Lower lobe of right lung (tissue), 2 donors: Measurements from ENCODE around the gene LRP2. TPM values are rescaled to one million over a fixed set of nuclear protein-coding genes. Genes with fewer than 3 reads are reported as not detected.

Experiments
- ATAC-seq, 2 donors: fragments of 200-7000 bp; cut with Tn5 transposase; one replicate each; pipeline ENCODE4 v1.9.1; 2020 to 2022; ENCODE audit warnings: mild to moderate bottlenecking in 2 of 2, moderate library complexity in 2 of 2
- DNase-seq: peaks from one replicate; pipeline ENCODE4 v3.0.0-alpha.2; 2020
- H3K27ac ChIP-seq: fragments of 200-600 bp; one replicate; pipeline ENCODE4 v1.8.0; 2022
- H3K27me3 ChIP-seq: fragments of 200-600 bp; one replicate; pipeline ENCODE4 v1.8.0; 2022; ENCODE audit warnings: low read depth
- H3K36me3 ChIP-seq: fragments of 200-600 bp; one replicate; pipeline ENCODE4 v1.8.0; 2022; ENCODE audit warnings: mild to moderate bottlenecking
- H3K4me1 ChIP-seq: fragments of 200-600 bp; one replicate; pipeline ENCODE4 v1.8.0; 2022
- H3K4me3 ChIP-seq: fragments of 200-600 bp; one replicate; pipeline ENCODE4 v1.8.0; 2022; ENCODE audit warnings: mild to moderate bottlenecking
- H3K9me3 ChIP-seq: fragments of 200-600 bp; one replicate; pipeline ENCODE4 v1.8.0; 2022
- CTCF ChIP-seq: fragments of 200-600 bp; IDR thresholded peaks from one replicate; pipeline ENCODE4 v1.8.0; 2022; ENCODE audit warnings: antibody characterized with exemption, mild to moderate bottlenecking
- intact Hi-C: fragments of 100-400 bp; cut with DNase I; formaldehyde crosslinking; loops from one replicate; pipeline ENCODE4 v1.11.0; 2022
- total RNA-seq: library from RNA; stranded (reverse); fragmentation: NEBNext Ultra II Directional; extraction: Animal tissue kit (Norgen Biotek cat#: 25700); gene quantifications from one replicate; pipeline ENCODE4 v1.2.1, GENCODE V29; 2021
- donor health status: DM: no; HTN: yes; CAD: no; lungs with severe emphysema.

LRP2 gene
- total RNA-seq, 1 donor from 2014 or later: 47.8 TPM

- intact Hi-C loops: no loop called here
- H3K4me1 ChIP-seq: no peaks in the 10 kb centered on the region
- TF ChIP-seq CTCF: no peak
Observed at GRCh38 chr2:169391236-169391635, 28.9 kb upstream of the LRP2 start.

GRCh38 chr2:169388161-169388560 is 25.8 kb upstream of the LRP2 start:
- Histone ChIP-seq H3K4me1 (no peaks in the 10 kb centered on the region), H3K27ac (no peak overlapping the region), H3K27me3 (no peaks in the 10 kb centered on the region), H3K4me3 (no peak overlapping the region), H3K9me3 (no peaks in the 10 kb centered on the region), H3K36me3 (no peaks in the 10 kb centered on the region)
- intact Hi-C loops: no loop called here
- no peak for TF ChIP-seq CTCF
- ATAC-seq (no peak), DNase-seq (no peak)

More at GRCh38 chr2:169391236-169391635, 28.9 kb upstream of the LRP2 start:
- H3K27ac ChIP-seq: no peak overlapping the region
- no peak overlapping the region for H3K4me3 ChIP-seq
- no peak for ATAC-seq
- H3K36me3 ChIP-seq: no peaks in the 10 kb centered on the region
- no peak for DNase-seq
- H3K27me3 ChIP-seq: no peaks in the 10 kb centered on the region
- H3K9me3 ChIP-seq: no peaks in the 10 kb centered on the region

DNA sequence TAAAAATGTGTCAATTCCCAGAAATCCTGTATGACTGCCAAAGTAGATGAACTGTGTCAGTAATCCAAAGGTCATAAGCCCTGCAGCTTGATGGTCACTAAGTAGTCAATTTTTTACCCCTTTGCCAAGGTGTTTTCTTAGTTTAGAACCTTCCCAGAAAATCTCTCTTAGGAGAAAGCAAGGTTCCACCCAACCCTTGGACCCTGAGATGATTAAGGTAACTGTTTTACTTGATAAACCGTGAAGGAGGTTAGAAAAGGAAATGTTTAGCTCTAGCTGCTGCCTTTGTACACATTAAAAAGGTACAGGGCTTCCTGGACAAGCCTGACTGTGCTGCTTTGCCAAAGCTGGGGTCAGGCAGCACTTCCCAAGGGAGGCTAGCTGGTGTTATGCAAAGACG is 24.4 kb upstream of the LRP2 start:
- Histone ChIP-seq H3K27me3 (no peaks in the 10 kb centered on the region), H3K4me1 (no peaks in the 10 kb centered on the region), H3K36me3 (no peaks in the 10 kb centered on the region), H3K27ac (no peak overlapping the region), H3K4me3 (no peak overlapping the region), H3K9me3 (no peaks in the 10 kb centered on the region)
- intact Hi-C loops: no loop called here
- no peak for DNase-seq
- TF ChIP-seq CTCF: no peak
- ATAC-seq: no peak

GRCh38 chr2:169384816-169385215 is 22.5 kb upstream of the LRP2 start:
- Histone ChIP-seq H3K27me3 (no peaks in the 10 kb centered on the region), H3K4me3 (no peak overlapping the region), H3K9me3 (no peaks in the 10 kb centered on the region), H3K4me1 (no peaks in the 10 kb centered on the region), H3K36me3 (no peaks in the 10 kb centered on the region), H3K27ac (no peak overlapping the region)
- no peak for DNase-seq
- ATAC-seq: no peak
- intact Hi-C loops: no loop called here
- TF ChIP-seq CTCF: no peak

DNA sequence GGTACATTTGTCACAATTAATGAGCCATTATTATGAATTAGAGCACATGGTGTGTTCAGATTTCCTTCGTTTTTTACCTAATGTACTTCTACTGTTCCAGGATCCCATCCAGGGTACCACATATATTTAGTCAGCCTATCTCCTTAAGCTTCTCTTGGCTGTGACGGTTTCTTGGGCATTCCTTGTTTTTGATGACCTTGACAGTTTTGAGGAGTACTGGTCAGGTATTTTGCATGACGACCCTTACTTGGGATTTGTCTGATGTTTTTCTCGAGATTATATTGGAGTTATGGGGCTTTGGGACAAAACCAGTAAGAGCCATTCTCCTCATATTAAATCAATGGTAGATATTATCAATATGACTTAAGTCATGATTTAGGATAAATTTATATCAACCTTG is 10.2 kb upstream of the LRP2 start:
- Histone ChIP-seq H3K27ac (no peak overlapping the region), H3K4me1 (no peaks in the 10 kb centered on the region), H3K27me3 (no peaks in the 10 kb centered on the region), H3K9me3 (no peaks in the 10 kb centered on the region), H3K36me3 (no peaks in the 10 kb centered on the region), H3K4me3 (no peak overlapping the region)
- ATAC-seq (no peak), DNase-seq (no peak)
- intact Hi-C loops: no loop called here
- no peak for TF ChIP-seq CTCF

DNA sequence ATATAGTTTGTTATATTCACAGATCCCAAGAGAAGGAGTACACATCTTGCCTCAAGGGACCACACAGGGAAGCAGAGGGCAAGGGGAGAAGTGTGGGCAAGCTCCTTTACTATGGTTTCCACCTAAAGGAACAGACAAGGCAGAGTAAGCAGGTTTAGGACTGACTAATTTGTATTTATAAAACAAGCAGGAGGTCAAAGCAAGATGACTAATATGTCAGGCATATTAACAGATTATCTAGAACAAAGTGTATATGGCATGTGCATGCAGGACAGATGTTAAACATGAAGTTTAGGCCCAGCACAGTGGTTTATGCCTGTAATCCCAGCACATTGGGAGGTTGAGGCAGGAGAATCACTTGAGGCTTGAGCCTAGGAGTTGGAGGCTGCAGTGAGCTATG is 3.7 kb upstream of the LRP2 start:
- TF ChIP-seq CTCF: no peak
- ATAC-seq: no peak
- Histone ChIP-seq H3K27ac (no peak overlapping the region), H3K4me1 (peaks cover 35% of the 10 kb centered on the region), H3K27me3 (peaks cover 29% of the 10 kb centered on the region), H3K36me3 (no peaks in the 10 kb centered on the region), H3K4me3 (no peak overlapping the region), H3K9me3 (no peaks in the 10 kb centered on the region)
- no peak for DNase-seq
- intact Hi-C loops: no loop called here
